ENCODE measurements around the gene SLC9A6.

GRCh38 chrX:135951291-135951690, 33.9 kb upstream of the SLC9A6 start:
- TF ChIP-seq CTCF (IDR thresholded peaks at IDR 0.05; ENCODE audit: extremely low read depth in 1 of 2, insufficient read depth in 1 of 2, low read depth in 1 of 2, low read length in 2 of 2) (no peak), POLR2A (IDR thresholded peaks at IDR 0.05; ENCODE audit: low read depth, low read length) (no peak), EZH2 (IDR thresholded peaks at IDR 0.05; ENCODE audit: borderline replicate concordance, low read depth, low read length, severe bottlenecking) (no peak)

Measured in endothelial cell of umbilical vein (primary cell).